Measurements from ENCODE around the gene SFXN2.

Gene SFXN2

GRCh38 chr10:102674566-102674965 is 39.9 kb upstream of the SFXN2 start:
- H3K36me3 ChIP-seq (ENCODE audit: control insufficient read depth, low read length): no peaks in the 10 kb centered on the region
- peaks cover 35% of the 10 kb centered on the region for H3K4me1 ChIP-seq (ENCODE audit: control insufficient read depth, low read length)
- H3K27me3 ChIP-seq (ENCODE audit: control insufficient read depth, low read length): no peaks in the 10 kb centered on the region
- no peaks in the 10 kb centered on the region for H3K79me2 ChIP-seq (ENCODE audit: control insufficient read depth, low read length)
- H3K4me2 ChIP-seq (ENCODE audit: low read length): no peak overlapping the region
- no peak overlapping the region for H3K4me3 ChIP-seq (ENCODE audit: low read length)
- no peaks in the 10 kb centered on the region for H4K20me1 ChIP-seq (ENCODE audit: control insufficient read depth, insufficient read depth, low read depth, low read length)
- H3K27ac ChIP-seq (ENCODE audit: low read depth, low read length): no peak overlapping the region
- H3K9me3 ChIP-seq (ENCODE audit: control insufficient read depth, insufficient read depth, low read length): no peaks in the 10 kb centered on the region
- no peak for TF ChIP-seq CTCF (IDR thresholded peaks at IDR 0.05; ENCODE audit: low read depth, low read length, poor library complexity, severe bottlenecking)
- TF ChIP-seq EZH2phosphoT487 (IDR thresholded peaks at IDR 0.05; ENCODE audit: borderline replicate concordance, low read length): no peak
- peaks cover 7% of the 10 kb centered on the region for H3F3A ChIP-seq (ENCODE audit: control insufficient read depth, insufficient read depth)
- no peaks in the 10 kb centered on the region for H3K9me2 ChIP-seq (replicated peaks; ENCODE audit: control insufficient read depth, low read length)

GRCh38 chr10:102675011-102675665 is 39.3 kb upstream of the SFXN2 start:
- Histone ChIP-seq H3K4me2 (ENCODE audit: low read length) (peak overlapping the region; percentile 44), H3K27ac (ENCODE audit: low read depth, low read length) (no peak overlapping the region), H3K4me1 (ENCODE audit: control insufficient read depth, low read length) (peaks cover 35% of the 10 kb centered on the region)

GRCh38 chr10:102675666-102676533 is 38.5 kb upstream of the SFXN2 start:
- H3K4me3 ChIP-seq (ENCODE audit: low read length): peak overlapping the region; percentile 23
- H4K20me1 ChIP-seq (ENCODE audit: control insufficient read depth, insufficient read depth, low read depth, low read length): no peaks in the 10 kb centered on the region
- H3K4me1 ChIP-seq (ENCODE audit: control insufficient read depth, low read length): peaks cover 35% of the 10 kb centered on the region
- H3K27ac ChIP-seq (ENCODE audit: low read depth, low read length): no peak overlapping the region
- H3K79me2 ChIP-seq (ENCODE audit: control insufficient read depth, low read length): no peaks in the 10 kb centered on the region
- peak overlapping the region; percentile 44 for H3K4me2 ChIP-seq (ENCODE audit: low read length)
- TF ChIP-seq CTCF (IDR thresholded peaks at IDR 0.05; ENCODE audit: low read depth, low read length, poor library complexity, severe bottlenecking): no peak
- TF ChIP-seq EZH2phosphoT487 (IDR thresholded peaks at IDR 0.05; ENCODE audit: borderline replicate concordance, low read length): no peak
- H3F3A ChIP-seq (ENCODE audit: control insufficient read depth, insufficient read depth): peaks cover 7% of the 10 kb centered on the region
- H3K36me3 ChIP-seq (ENCODE audit: control insufficient read depth, low read length): no peaks in the 10 kb centered on the region
- no peaks in the 10 kb centered on the region for H3K9me3 ChIP-seq (ENCODE audit: control insufficient read depth, insufficient read depth, low read length)
- H3K9me2 ChIP-seq (replicated peaks; ENCODE audit: control insufficient read depth, low read length): no peaks in the 10 kb centered on the region
- H3K27me3 ChIP-seq (ENCODE audit: control insufficient read depth, low read length): no peaks in the 10 kb centered on the region

More at GRCh38 chr10:102675011-102675665, 39.3 kb upstream of the SFXN2 start:
- Histone ChIP-seq H3F3A (ENCODE audit: control insufficient read depth, insufficient read depth) (peaks cover 7% of the 10 kb centered on the region), H3K4me3 (ENCODE audit: low read length) (peak overlapping the region; percentile 23), H3K79me2 (ENCODE audit: control insufficient read depth, low read length) (no peaks in the 10 kb centered on the region), H3K9me2 (replicated peaks; ENCODE audit: control insufficient read depth, low read length) (no peaks in the 10 kb centered on the region), H3K36me3 (ENCODE audit: control insufficient read depth, low read length) (no peaks in the 10 kb centered on the region), H4K20me1 (ENCODE audit: control insufficient read depth, insufficient read depth, low read depth, low read length) (no peaks in the 10 kb centered on the region), H3K27me3 (ENCODE audit: control insufficient read depth, low read length) (no peaks in the 10 kb centered on the region), H3K9me3 (ENCODE audit: control insufficient read depth, insufficient read depth, low read length) (no peaks in the 10 kb centered on the region)
- TF ChIP-seq EZH2phosphoT487 (IDR thresholded peaks at IDR 0.05; ENCODE audit: borderline replicate concordance, low read length) (no peak), CTCF (IDR thresholded peaks at IDR 0.05; ENCODE audit: low read depth, low read length, poor library complexity, severe bottlenecking) (no peak)
